Hepatocyte (in vitro differentiated cells): ENCODE results near the gene ZNF644.

Experiments
- EZH2 ChIP-seq: fragments of 200-600 bp; sonication (generic); IDR thresholded peaks from 2 replicates; pipeline ENCODE4 v1.6.1; 2016; ENCODE audit warnings: antibody characterized with exemption, mild to moderate bottlenecking, borderline replicate concordance
- TF ChIP-seq, protein P1 (sequence below): fragments of 200-600 bp; sonication (generic); IDR thresholded peaks from 2 replicates; pipeline ENCODE4 v1.5.1; 2016; ENCODE audit warnings: antibody characterized with exemption, mild to moderate bottlenecking; ENCODE audit not compliant: poor library complexity

DNA sequence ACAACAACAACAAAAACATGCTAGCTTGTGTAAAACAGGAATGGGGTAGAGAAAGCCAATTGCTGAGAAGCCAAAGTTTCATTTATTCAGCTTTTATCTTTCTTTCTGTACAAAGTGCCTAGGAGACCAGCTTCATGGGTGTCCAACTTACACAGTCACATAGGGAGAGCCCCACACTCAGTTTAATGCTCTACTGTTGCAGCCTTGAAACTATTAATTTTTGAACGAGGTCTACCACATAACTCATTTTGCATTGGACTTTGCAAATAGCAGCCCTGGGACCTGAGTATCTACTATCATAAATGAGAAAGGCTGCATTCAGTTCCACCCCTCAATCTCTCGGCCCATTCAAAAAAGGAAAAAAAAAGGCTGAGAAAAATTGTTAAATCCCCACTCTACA, 98.8 kb downstream of the ZNF644 start:
- TF ChIP-seq, protein P1, sequence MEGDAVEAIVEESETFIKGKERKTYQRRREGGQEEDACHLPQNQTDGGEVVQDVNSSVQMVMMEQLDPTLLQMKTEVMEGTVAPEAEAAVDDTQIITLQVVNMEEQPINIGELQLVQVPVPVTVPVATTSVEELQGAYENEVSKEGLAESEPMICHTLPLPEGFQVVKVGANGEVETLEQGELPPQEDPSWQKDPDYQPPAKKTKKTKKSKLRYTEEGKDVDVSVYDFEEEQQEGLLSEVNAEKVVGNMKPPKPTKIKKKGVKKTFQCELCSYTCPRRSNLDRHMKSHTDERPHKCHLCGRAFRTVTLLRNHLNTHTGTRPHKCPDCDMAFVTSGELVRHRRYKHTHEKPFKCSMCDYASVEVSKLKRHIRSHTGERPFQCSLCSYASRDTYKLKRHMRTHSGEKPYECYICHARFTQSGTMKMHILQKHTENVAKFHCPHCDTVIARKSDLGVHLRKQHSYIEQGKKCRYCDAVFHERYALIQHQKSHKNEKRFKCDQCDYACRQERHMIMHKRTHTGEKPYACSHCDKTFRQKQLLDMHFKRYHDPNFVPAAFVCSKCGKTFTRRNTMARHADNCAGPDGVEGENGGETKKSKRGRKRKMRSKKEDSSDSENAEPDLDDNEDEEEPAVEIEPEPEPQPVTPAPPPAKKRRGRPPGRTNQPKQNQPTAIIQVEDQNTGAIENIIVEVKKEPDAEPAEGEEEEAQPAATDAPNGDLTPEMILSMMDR = no peak
- no peak for TF ChIP-seq EZH2
